CD4-positive, alpha-beta T cell treated with Interleukin-10 for 1 hour (primary cell): ENCODE results near the gene WWC1.
"Not testable (repeated sequence)": the region's sequence is repeated elsewhere in the genome, so short reads cannot be mapped to it uniquely, and the experiment has no call there.

ENCODE experiments used
- DNase-seq: peaks from one replicate; pipeline ENCODE4 v3.0.0-alpha.2; 2020

The WWC1 gene

GRCh38 chr5:168286863-168287262, 4.6 kb upstream of the WWC1 start:
- not testable (repeated sequence) for DNase-seq

GRCh38 chr5:168287362-168287761, 4.1 kb upstream of the WWC1 start:
- no peak for DNase-seq

- no peak for DNase-seq
Observed at GRCh38 chr5:168288349-168289245, 2.8 kb upstream of the WWC1 start.

GRCh38 chr5:168290902-168291341, 523 bp upstream of the WWC1 start:
- no peak for DNase-seq

GRCh38 chr5:168291964-168292785, 730 bp downstream of the WWC1 start:
- no peak for DNase-seq

- DNase-seq: no peak
Observed at GRCh38 chr5:168292786-168293696, 1.6 kb downstream of the WWC1 start.

- DNase-seq: no peak
Observed at GRCh38 chr5:168295574-168296201, 4.2 kb downstream of the WWC1 start.

GRCh38 chr5:168296682-168297081, 5.2 kb downstream of the WWC1 start:
- DNase-seq: no peak

- no peak for DNase-seq
Observed at GRCh38 chr5:168298949-168299348, 7.5 kb downstream of the WWC1 start.

- DNase-seq: no peak
Observed at GRCh38 chr5:168299372-168299771, 7.9 kb downstream of the WWC1 start.

GRCh38 chr5:168300326-168301182, 9.1 kb downstream of the WWC1 start:
- DNase-seq: no peak

GRCh38 chr5:168301593-168302390, 10.3 kb downstream of the WWC1 start:
- no peak for DNase-seq

- no peak for DNase-seq
Observed at GRCh38 chr5:168302785-168303184, 11.3 kb downstream of the WWC1 start.

- no peak for DNase-seq
Observed at GRCh38 chr5:168303393-168304025, 12.1 kb downstream of the WWC1 start.

- no peak for DNase-seq
Observed at GRCh38 chr5:168304349-168304748, 12.9 kb downstream of the WWC1 start.

GRCh38 chr5:168305281-168305680, 13.8 kb downstream of the WWC1 start:
- no peak for DNase-seq

GRCh38 chr5:168307022-168307421, 15.6 kb downstream of the WWC1 start:
- no peak for DNase-seq

GRCh38 chr5:168307925-168308584, 16.6 kb downstream of the WWC1 start:
- no peak for DNase-seq

- no peak for DNase-seq
Observed at GRCh38 chr5:168308976-168309598, 17.6 kb downstream of the WWC1 start.
